ENCODE results near the gene WDR36. TPM values are rescaled to one million over a fixed set of nuclear protein-coding genes. Genes with fewer than 3 reads are reported as not detected.

WDR36 gene
- total RNA-seq, 1 experiment from 2014 or later: 53.6 TPM

GRCh38 chr5:111083323-111083722 is 8.8 kb upstream of the WDR36 start:
- no peak for DNase-seq (ENCODE audit: low read depth, low spot score)
- H3K9me3 ChIP-seq (ENCODE audit: control insufficient read depth in 1 of 2, insufficient read depth in 1 of 2, low read depth in 1 of 2, low read length in 2 of 2): no peaks in the 10 kb centered on the region
- no TSS peak for BruUV-seq (replicated peaks)
- ChIA-PET CTCF (no interaction called here), POLR2A (no interaction called here), RAD21 (ENCODE audit: low non-redundant PET in 1 of 2, low total read pairs in 2 of 2, uncharacterized antibody in 2 of 2, unreplicated experiment in 2 of 2) (no interaction called here)
- H3K4me2 ChIP-seq (ENCODE audit: low read length): no peak overlapping the region
- H3K36me3 ChIP-seq (ENCODE audit: control insufficient read depth in 1 of 2, insufficient read depth in 2 of 2, low read length in 2 of 2): no peaks in the 10 kb centered on the region
- H3K9me2 ChIP-seq (ENCODE audit: insufficient read depth): no peaks in the 10 kb centered on the region
- no peaks in the 10 kb centered on the region for H3K79me2 ChIP-seq (ENCODE audit: insufficient read depth, low read length)
- TF ChIP-seq EZH2phosphoT487 (IDR thresholded peaks at IDR 0.05; ENCODE audit: borderline replicate concordance) (no peak), REST (IDR thresholded peaks at IDR 0.05; ENCODE audit: low read depth) (no peak), ZBTB33 (IDR thresholded peaks at IDR 0.05; ENCODE audit: extremely low read depth, insufficient replicate concordance, low read length) (no peak), SRF (IDR thresholded peaks at IDR 0.05; ENCODE audit: low read depth) (no peak), MAX (IDR thresholded peaks at IDR 0.05) (no peak), FOSL1 (IDR thresholded peaks at IDR 0.05; ENCODE audit: low read depth) (no peak)
- no peak overlapping the region for H3K9ac ChIP-seq (ENCODE audit: low read length)
- intact Hi-C loops (cut with micrococcal nuclease): no loop called here
- no peak overlapping the region for H3K27ac ChIP-seq (ENCODE audit: low read depth, low read length)
- no peak overlapping the region for H3K4me3 ChIP-seq (replicated peaks in 1 of 2; ENCODE audit: low read depth in 1 of 2, low read length in 2 of 2)
- ATAC-seq: no peak
- no peak overlapping the region for H2AFZ ChIP-seq (ENCODE audit: low read depth, low read length, poor library complexity, severe bottlenecking)
- H3K27me3 ChIP-seq (ENCODE audit: insufficient read depth, low read length): peaks cover 8% of the 10 kb centered on the region; the same call in 1 of the 2 replicates
- no peaks in the 10 kb centered on the region for H4K20me1 ChIP-seq (ENCODE audit: insufficient read depth)
- no peaks in the 10 kb centered on the region for H3K4me1 ChIP-seq (ENCODE audit: control insufficient read depth in 1 of 2, insufficient read depth in 2 of 2, low read length in 2 of 2)
